ENCODE measurements around the gene SAV1.
"Not testable (repeated sequence)": the region's sequence is repeated elsewhere in the genome, so short reads cannot be mapped to it uniquely, and the experiment has no call there.

SAV1 gene

GRCh38 chr14:50664579-50664978 is 3.5 kb downstream of the SAV1 start:
- DNase-seq, result not testable (repeated sequence)

- DNase-seq, result no peak
Observed at GRCh38 chr14:50659327-50659974, 8.7 kb downstream of the SAV1 start.

- DNase-seq, result no peak
Observed at GRCh38 chr14:50658203-50658602, 9.9 kb downstream of the SAV1 start.

DNA sequence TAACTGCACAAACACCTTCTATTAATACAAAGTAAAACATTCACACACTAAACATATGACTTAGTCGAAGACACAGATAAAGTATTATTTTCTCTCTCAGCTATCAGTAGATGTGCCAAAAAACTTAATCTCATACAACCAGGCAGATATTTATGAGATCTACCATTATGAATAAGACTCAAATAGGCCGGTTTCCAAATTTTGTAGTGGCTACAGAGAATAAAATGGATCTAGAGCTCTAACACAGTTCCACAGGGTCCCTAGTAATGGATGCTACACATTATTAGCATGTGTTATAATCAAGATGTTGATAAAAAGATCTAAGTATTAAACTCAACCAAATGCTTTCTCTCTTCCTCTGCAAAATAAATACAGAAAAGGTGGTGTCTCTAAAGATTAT is 10.4 kb downstream of the SAV1 start:
- no peak for DNase-seq

DNA sequence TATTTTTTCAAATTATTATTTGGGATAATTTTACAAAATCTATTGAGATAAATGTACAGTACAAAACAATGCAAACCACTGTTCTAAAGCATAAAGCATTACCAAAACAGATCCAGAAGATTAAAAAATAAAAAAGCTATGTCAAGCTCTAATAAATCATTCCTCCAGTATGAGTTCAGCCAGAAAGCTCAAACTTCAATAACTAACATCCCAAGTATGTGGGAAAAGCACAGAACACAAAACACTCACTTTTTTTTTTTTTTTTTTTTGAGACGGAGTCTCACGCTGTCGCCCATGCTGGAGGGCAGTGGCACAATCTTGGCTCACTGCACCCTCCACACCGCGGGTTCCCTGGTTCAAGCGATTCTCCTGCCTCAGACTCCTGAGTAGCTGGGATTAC is 11.3 kb downstream of the SAV1 start:
- no peak for DNase-seq

GRCh38 chr14:50649691-50650090 is 18.4 kb downstream of the SAV1 start:
- no peak for DNase-seq

GRCh38 chr14:50647753-50648152 is 20.4 kb downstream of the SAV1 start:
- DNase-seq, result no peak

GRCh38 chr14:50647282-50647681 is 20.8 kb downstream of the SAV1 start:
- no peak for DNase-seq

- DNase-seq, result peak in 1 of 2 experiments; percentile 8
Observed at GRCh38 chr14:50635141-50635540, 33.0 kb downstream of the SAV1 start.

GRCh38 chr14:50633954-50634353 is 34.2 kb downstream of the SAV1 start:
- no peak for DNase-seq

GRCh38 chr14:50631408-50631821 is 36.7 kb downstream of the SAV1 start:
- no peak for DNase-seq

DNA sequence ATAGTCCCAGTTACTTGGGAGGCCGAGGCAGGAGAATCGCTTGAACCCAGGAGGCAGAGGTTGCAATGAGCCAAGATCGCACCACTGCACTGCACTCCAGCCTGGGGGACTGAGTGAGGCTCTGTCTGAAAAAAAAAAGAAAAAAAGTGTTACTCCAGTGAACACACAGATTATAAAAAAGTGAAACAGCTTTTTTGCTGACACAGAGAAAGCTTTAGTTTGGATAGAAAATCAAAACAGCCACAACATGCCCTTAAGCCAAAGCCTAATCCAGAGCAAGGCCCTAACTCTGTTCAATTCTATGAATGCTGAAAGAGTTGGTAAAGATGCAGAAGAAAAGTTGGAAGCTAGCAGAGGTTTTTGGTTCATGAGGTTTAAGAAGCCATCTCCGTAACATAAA is 43.2 kb downstream of the SAV1 start:
- DNase-seq, result not testable (repeated sequence)

GRCh38 chr14:50624447-50624846 is 43.7 kb downstream of the SAV1 start:
- DNase-seq, result no peak

DNA sequence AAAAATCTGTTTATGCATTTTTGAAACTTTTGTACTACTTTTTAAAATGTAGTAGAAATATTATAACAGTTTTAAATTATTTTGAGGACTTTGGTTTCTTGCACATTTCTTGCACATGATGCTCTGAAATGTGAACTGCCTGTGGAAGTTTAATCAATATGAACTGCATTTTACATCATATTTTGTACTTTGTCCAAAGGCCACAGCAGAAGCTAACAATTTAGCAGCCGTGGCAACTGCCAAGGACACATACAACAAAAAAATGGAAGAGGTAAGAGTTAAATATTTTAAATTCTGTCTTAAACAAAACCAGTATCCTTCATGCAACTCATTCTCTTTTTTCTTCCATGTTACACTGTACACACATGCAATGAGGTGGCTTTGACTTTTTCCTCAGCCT is 45.1 kb downstream of the SAV1 start:
- no peak for DNase-seq

DNA sequence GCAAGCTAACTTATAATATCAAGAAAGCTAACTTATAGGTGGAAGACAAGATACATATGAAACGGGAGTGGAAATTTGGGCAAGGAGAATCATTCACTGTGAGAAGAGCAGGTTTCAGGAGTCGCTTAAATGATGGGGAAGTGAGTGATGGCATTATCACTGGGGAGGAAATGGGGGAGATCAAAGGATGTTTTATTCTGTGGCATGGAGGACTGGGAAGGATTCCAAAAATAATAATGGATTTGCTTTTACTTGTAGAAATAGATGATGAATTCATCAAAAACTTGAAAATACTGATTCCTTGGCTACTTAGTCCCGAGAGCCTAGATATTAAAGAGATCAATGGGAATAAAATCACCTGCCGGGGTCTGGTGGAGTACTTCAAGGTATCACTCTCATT is 47.8 kb downstream of the SAV1 start:
- no peak for DNase-seq

DNA sequence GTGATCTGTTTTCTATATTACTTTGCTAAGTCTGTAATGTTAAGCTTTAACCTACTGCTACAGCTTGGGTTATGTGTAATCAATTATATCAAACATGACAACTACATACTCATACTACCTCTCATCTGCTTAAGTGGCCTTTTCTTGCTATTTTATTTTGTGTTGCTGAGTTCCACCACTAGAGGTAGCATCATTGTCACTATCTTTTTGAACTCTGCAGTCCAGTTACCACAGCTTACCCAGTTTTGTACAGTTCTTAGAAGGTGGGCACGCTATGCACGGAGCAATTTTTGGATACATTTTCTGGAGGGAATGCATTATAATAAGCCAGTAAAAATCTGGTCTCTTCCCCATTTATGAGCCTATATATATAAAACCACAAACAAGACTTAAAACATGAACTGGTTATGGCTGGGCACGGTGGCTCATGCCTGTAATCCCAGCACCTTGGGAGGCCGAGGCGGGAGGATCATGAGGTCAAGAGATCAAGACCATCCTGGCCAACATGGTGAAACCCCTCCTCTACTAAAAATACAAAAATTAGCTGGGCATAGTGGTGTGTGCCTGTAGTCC is 48.5 kb downstream of the SAV1 start:
- peak in 1 of 2 experiments; percentile 36 for DNase-seq

- no peak for DNase-seq
Observed at GRCh38 chr14:50616275-50616674, 51.8 kb downstream of the SAV1 start.

GRCh38 chr14:50615552-50615951 is 52.6 kb downstream of the SAV1 start:
- no peak for DNase-seq

GRCh38 chr14:50615056-50615455 is 53.0 kb downstream of the SAV1 start:
- DNase-seq, result no peak

- no peak for DNase-seq
Observed at GRCh38 chr14:50612806-50613205, 55.3 kb downstream of the SAV1 start.

DNA sequence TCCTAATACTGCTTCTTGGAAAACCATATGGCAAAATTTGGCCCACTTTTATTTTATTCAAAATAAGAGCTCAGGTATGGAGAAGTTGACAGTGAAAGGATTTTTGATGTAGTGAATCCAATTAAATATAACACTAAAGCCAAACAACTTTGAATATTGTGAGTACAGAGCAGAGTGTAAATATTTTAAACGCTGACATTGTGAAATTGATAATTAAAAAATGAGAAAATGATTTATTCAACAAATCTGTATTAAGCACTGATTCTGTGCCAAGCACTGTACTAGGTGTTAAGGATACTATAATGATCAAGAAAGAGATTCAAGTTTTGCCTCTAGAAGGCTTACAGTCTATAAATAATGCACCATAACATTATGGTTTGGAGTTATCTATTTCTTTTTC is 57.6 kb downstream of the SAV1 start:
- DNase-seq, result no peak

DNA sequence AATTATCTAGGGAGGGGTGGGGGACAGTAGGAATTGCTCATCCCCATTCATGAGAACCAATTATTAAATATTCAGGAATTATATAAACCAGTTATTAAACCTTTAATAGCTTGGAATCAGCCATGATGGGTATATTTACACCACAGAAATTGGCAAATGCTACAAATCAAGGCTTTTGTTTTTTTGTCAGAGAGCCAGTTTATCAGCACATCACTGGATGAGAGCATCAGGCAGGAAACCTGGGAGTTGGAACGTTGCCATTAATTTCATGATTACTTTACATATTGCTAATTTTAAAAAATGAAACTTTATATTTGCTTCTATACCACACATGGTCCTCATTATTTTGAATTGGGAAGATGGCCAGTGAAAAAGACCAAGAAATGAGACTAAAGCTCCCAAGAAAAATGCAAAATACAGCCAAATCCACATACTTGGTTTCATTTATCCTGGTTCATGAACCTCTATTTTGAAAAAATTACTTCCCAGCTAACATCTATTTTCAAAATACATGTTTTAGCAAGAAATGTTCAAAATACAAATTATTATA is 59.7 kb downstream of the SAV1 start:
- DNase-seq, result peak in 1 of 2 experiments; percentile 37

- no peak for DNase-seq
Observed at GRCh38 chr14:50607761-50608160, 60.3 kb downstream of the SAV1 start.

- DNase-seq, result no peak
Observed at GRCh38 chr14:50607181-50607580, 60.9 kb downstream of the SAV1 start.

DNA sequence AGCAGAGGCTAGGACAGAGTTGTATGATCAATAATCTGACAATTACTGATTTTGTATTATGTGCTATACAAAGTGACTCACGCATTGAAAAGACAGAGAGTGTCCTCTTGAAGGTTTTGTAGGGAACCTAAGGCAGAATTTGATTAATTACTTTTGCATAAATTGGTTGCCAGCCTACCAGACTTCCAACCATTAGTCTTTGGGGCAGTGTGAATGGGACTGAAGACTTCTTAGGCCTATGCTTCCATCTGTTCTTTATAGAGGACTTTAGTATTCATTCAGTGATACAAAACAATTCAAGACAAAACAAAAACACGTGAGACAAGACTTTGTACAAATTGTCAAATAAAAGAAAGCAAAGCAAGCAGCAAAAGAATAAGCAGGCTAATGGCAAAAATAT is 61.6 kb downstream of the SAV1 start:
- DNase-seq, result no peak
